BE2C (cell line): ENCODE results near the gene NIT1.

Source experiments
- DNase-seq: peaks from one replicate; pipeline ENCODE4 v3.0.0-alpha.2; 2020
- H3K27me3 ChIP-seq: fragments of 250-450 bp; sonication (Bioruptor Pico); 2 replicates; pipeline ENCODE4 v1.5.1; 2020; ENCODE audit warnings: mild to moderate bottlenecking
- H3K36me3 ChIP-seq: fragments of 250-450 bp; sonication (Bioruptor Pico); 2 replicates; pipeline ENCODE4 v1.5.1; 2020; ENCODE audit warnings: mild to moderate bottlenecking
- H3K4me1 ChIP-seq: fragments of 250-450 bp; sonication (Bioruptor Pico); 2 replicates; pipeline ENCODE4 v1.5.1; 2020
- H3K4me3 ChIP-seq: 2 replicates; pipeline ENCODE4 v1.5.1; 2011; ENCODE audit warnings: low read depth, low read length
- H3K9me3 ChIP-seq: fragments of 250-450 bp; sonication (Bioruptor Pico); 2 replicates; pipeline ENCODE4 v1.5.1; 2020
- TF ChIP-seq, protein P1 (sequence below): IDR thresholded peaks from 2 replicates; pipeline ENCODE4 v1.5.1; 2012; ENCODE audit warnings: mild to moderate bottlenecking, low read depth, low read length

NIT1 gene

GRCh38 chr1:161140755-161141400 lies 23.0 kb downstream of the NIT1 start:
- H3K36me3 ChIP-seq = no peaks in the 10 kb centered on the region
- TF ChIP-seq, protein P1, sequence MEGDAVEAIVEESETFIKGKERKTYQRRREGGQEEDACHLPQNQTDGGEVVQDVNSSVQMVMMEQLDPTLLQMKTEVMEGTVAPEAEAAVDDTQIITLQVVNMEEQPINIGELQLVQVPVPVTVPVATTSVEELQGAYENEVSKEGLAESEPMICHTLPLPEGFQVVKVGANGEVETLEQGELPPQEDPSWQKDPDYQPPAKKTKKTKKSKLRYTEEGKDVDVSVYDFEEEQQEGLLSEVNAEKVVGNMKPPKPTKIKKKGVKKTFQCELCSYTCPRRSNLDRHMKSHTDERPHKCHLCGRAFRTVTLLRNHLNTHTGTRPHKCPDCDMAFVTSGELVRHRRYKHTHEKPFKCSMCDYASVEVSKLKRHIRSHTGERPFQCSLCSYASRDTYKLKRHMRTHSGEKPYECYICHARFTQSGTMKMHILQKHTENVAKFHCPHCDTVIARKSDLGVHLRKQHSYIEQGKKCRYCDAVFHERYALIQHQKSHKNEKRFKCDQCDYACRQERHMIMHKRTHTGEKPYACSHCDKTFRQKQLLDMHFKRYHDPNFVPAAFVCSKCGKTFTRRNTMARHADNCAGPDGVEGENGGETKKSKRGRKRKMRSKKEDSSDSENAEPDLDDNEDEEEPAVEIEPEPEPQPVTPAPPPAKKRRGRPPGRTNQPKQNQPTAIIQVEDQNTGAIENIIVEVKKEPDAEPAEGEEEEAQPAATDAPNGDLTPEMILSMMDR = no peak
- no peaks in the 10 kb centered on the region for H3K9me3 ChIP-seq
- no peak overlapping the region for H3K4me3 ChIP-seq
- H3K27me3 ChIP-seq = no peaks in the 10 kb centered on the region
- no peak for DNase-seq
- H3K4me1 ChIP-seq = no peaks in the 10 kb centered on the region

DNA sequence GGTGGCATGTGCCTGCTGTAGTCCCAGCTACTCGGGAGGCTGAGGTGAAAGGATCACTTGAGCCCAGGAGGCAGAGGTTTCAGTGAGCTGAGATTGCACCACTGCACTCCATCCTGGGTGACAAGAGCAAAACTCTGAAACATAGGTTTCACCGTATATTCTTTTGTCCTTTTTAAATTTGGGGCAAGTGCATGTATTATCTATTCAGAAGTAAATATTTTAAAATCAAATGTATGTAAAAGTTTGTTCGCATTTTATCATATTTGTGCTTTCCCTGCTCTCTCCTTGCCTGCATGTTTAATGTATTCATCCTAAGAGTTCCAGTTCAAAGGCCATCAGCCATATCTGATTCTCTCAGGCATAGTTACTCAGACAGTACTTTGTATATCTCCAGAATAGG lies 27.9 kb downstream of the NIT1 start:
- TF ChIP-seq, protein P1 = no peak
- no peak for DNase-seq
- Histone ChIP-seq H3K27me3 (no peaks in the 10 kb centered on the region), H3K4me1 (no peaks in the 10 kb centered on the region), H3K4me3 (no peak overlapping the region), H3K36me3 (no peaks in the 10 kb centered on the region), H3K9me3 (no peaks in the 10 kb centered on the region)

DNA sequence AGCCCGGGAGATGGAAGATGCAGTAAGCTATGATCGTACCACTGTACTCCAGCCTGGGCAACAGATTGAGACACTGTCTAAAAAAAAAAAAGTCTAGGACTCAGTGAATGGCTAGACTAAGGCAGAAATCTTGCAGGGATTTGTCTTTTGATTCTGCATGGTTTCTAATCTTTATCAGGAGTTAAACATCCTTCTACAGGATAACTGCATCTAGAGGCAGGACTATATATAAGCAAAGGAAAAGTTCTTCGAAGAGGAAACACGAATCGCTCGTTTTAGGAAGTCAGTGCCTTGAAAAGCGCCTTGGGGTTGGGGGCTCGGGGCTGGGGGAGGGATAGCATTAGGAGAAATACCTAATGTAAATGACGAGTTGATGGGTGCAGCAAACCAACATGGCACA lies 35.3 kb downstream of the NIT1 start:
- no peak for DNase-seq
- TF ChIP-seq, protein P1 = no peak
- Histone ChIP-seq H3K27me3 (no peaks in the 10 kb centered on the region), H3K4me3 (peak overlapping the region; percentile 82), H3K36me3 (no peaks in the 10 kb centered on the region), H3K9me3 (no peaks in the 10 kb centered on the region), H3K4me1 (no peaks in the 10 kb centered on the region)

DNA sequence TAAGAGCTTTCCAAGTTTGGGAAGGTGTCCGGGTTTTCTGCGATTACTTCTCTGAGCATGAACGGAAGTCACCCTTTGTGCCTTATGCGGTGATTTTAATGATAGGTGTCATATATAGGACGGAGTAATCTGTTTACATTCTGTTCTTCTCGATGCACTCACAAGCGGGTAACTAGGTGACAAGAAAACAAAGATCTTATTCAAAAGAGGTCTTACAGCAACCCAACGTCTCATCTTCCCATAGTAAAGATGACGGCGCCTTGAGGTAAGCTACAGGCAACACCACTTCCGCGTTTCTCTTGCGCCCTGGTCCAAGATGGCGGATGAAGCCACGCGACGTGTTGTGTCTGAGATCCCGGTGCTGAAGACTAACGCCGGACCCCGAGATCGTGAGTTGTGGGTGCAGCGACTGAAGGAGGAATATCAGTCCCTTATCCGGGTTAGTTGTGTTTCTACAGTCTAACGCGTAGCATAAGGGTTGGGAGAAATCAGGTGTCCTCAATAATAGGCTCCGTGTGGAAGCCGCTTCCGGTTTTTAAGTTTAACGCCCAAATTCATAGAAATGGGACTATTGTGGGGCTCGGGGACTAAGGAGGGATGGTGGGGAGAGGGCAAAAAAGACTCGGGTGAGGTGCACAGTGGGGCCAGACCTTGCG lies 35.9 kb downstream of the NIT1 start, which contains the start of gene UFC1:
TSS of gene UFC1 (plus strand) at position 297 of the 656 bp plus-strand sequence. CDS start at position 317, 20 bp downstream.
- Histone ChIP-seq H3K9me3 (no peaks in the 10 kb centered on the region), H3K4me3 (peak within 1 kb of the TSS; percentile 82), H3K27me3 (no peaks in the 10 kb centered on the region), H3K36me3 (no peaks in the 10 kb centered on the region), H3K4me1 (no peaks in the 10 kb centered on the region; the same call in 1 of the 2 replicates)
- TF ChIP-seq, protein P1 = no peak
- peak; percentile 78 for DNase-seq

GRCh38 chr1:161157867-161158266 lies 40.0 kb downstream of the NIT1 start:
- Histone ChIP-seq H3K36me3 (no peaks in the 10 kb centered on the region; the same call in 1 of the 2 replicates), H3K4me3 (no peak overlapping the region), H3K9me3 (no peaks in the 10 kb centered on the region), H3K27me3 (no peaks in the 10 kb centered on the region), H3K4me1 (no peaks in the 10 kb centered on the region; the same call in 1 of the 2 replicates)
- DNase-seq = no peak
- TF ChIP-seq, protein P1 = no peak
